Left lung (tissue), 10 donors: Measurements from ENCODE around the gene DSCAM. TPM values are rescaled to one million over a fixed set of nuclear protein-coding genes. Genes with fewer than 3 reads are reported as not detected.

Experiments
- ATAC-seq: fragments of 200-7000 bp; cut with Tn5 transposase; one replicate; pipeline ENCODE4 v1.9.1; 2020; ENCODE audit warnings: moderate library complexity
- DNase-seq, 4 donors: peaks; one replicate each; pipeline ENCODE4 v3.0.0-alpha.2; 2013 to 2020
- H3K27ac ChIP-seq, 2 donors: fragments of 200-600 bp; sonication (generic) in 1 of 2; one replicate each; pipeline versions ENCODE4 v1.5.0 to v1.8.0; 2020 to 2021
- H3K27me3 ChIP-seq, 2 donors: fragments of 200-600 bp; sonication (generic) in 1 of 2; one replicate each; pipeline versions ENCODE4 v1.5.0 to v1.8.0; 2020 to 2021
- H3K36me3 ChIP-seq, 2 donors: fragments of 200-600 bp; sonication (generic) in 1 of 2; one replicate each; pipeline versions ENCODE4 v1.5.0 to v1.8.0; 2020 to 2021
- H3K4me1 ChIP-seq, 2 donors: fragments of 200-600 bp; one replicate each; pipeline ENCODE4 v1.8.0; 2021
- H3K4me3 ChIP-seq, 2 donors: fragments of 200-600 bp; sonication (generic) in 1 of 2; one replicate each; pipeline versions ENCODE4 v1.5.0 to v1.8.0; 2020 to 2021; ENCODE audit warnings: mild to moderate bottlenecking in 1 of 2
- H3K9me3 ChIP-seq, 2 donors: fragments of 200-600 bp; sonication (generic) in 1 of 2; one replicate each; pipeline versions ENCODE4 v1.5.0 to v1.8.0; 2020 to 2021
- CTCF ChIP-seq, 2 donors: fragments of 200-600 bp; sonication (generic) in 1 of 2; IDR thresholded peaks; one replicate each; pipeline versions ENCODE4 v1.5.0 to v1.8.0; 2021; ENCODE audit warnings: antibody characterized with exemption in 2 of 2
- intact Hi-C, 2 donors: fragments of 100-400 bp; cut with DNase I; formaldehyde crosslinking; loops; one replicate each; pipeline versions ENCODE4 v1.11.2 to v1.14.2; 2022
- polyA plus RNA-seq, 6 donors: library from polyadenylated mRNA; unstranded; fragments of 120-200 nt; gene quantifications; one replicate each; pipeline ENCODE4 v1.2.1, GENCODE V29; 2013; ENCODE audit not compliant: insufficient read length in 6 of 6
- total RNA-seq, 2 donors: library from RNA; stranded (reverse); fragmentation: NEBNext Ultra II Directional; extraction: Animal tissue kit (Norgen Biotek cat#: 25700); gene quantifications; one replicate each; pipeline ENCODE4 v1.2.1, GENCODE V29; 2021
- donor health status: DM: no; HTN: yes; CAD: no.
- donor health status: DM: no; HTN: no; CAD: no.

DSCAM gene
- total and polyA plus RNA-seq, 8 donors = 0.03 to 0.24 (median 0.07) TPM; not detected in 1

- no peak for ATAC-seq
- H3K36me3 ChIP-seq = no peaks in the 10 kb centered on the region
- intact Hi-C loops = no loop called here
- no peaks in the 10 kb centered on the region for H3K27me3 ChIP-seq
- no peak overlapping the region for H3K27ac ChIP-seq
- H3K4me3 ChIP-seq = no peak overlapping the region
- TF ChIP-seq CTCF (IDR thresholded peaks at IDR 0.05) = no peak
- H3K9me3 ChIP-seq = no peaks in the 10 kb centered on the region
- H3K4me1 ChIP-seq = no peaks in the 10 kb centered on the region
- DNase-seq = no peak
Measured at GRCh38 chr21:40819071-40819900, 27.7 kb downstream of the DSCAM start.

- Histone ChIP-seq H3K9me3 (no peaks in the 10 kb centered on the region), H3K36me3 (no peaks in the 10 kb centered on the region), H3K27me3 (no peaks in the 10 kb centered on the region), H3K4me3 (no peak overlapping the region), H3K27ac (no peak overlapping the region), H3K4me1 (no peaks in the 10 kb centered on the region)
- intact Hi-C loops = no loop called here
- DNase-seq = no peak
- TF ChIP-seq CTCF (IDR thresholded peaks at IDR 0.05) = no peak
- ATAC-seq = no peak
Measured at GRCh38 chr21:40813918-40814317, 33.0 kb downstream of the DSCAM start.

GRCh38 chr21:40809673-40810197, 37.2 kb downstream of the DSCAM start:
- Histone ChIP-seq H3K4me3 (no peak overlapping the region), H3K36me3 (no peaks in the 10 kb centered on the region), H3K9me3 (peaks cover 0 to 5% of the 10 kb centered on the region in 2 donors), H3K4me1 (no peaks in the 10 kb centered on the region), H3K27ac (no peak overlapping the region), H3K27me3 (no peaks in the 10 kb centered on the region)
- no peak for ATAC-seq
- DNase-seq = no peak
- no peak for TF ChIP-seq CTCF (IDR thresholded peaks at IDR 0.05)
- intact Hi-C loops = no loop called here

- ATAC-seq (no peak), DNase-seq (no peak)
- Histone ChIP-seq H3K4me1 (no peaks in the 10 kb centered on the region), H3K27ac (no peak overlapping the region), H3K4me3 (no peak overlapping the region), H3K36me3 (no peaks in the 10 kb centered on the region), H3K27me3 (no peaks in the 10 kb centered on the region), H3K9me3 (peaks cover 0 to 44% of the 10 kb centered on the region in 2 donors)
- intact Hi-C loops = no loop called here
- TF ChIP-seq CTCF (IDR thresholded peaks at IDR 0.05) = no peak
Measured at GRCh38 chr21:40803101-40803500, 43.9 kb downstream of the DSCAM start.

GRCh38 chr21:40800126-40800525, 46.8 kb downstream of the DSCAM start:
- Histone ChIP-seq H3K9me3 (peaks cover 0 to 39% of the 10 kb centered on the region in 2 donors), H3K27me3 (no peaks in the 10 kb centered on the region), H3K4me1 (no peaks in the 10 kb centered on the region), H3K36me3 (no peaks in the 10 kb centered on the region), H3K27ac (no peak overlapping the region), H3K4me3 (no peak overlapping the region)
- intact Hi-C loops = no loop called here
- ATAC-seq = no peak
- TF ChIP-seq CTCF (IDR thresholded peaks at IDR 0.05) = no peak
- no peak for DNase-seq
